ENCODE results near the gene MARK4.

GRCh38 chr19:45306518-45307027, 55.5 kb downstream of the MARK4 start:
- TF ChIP-seq CTCF (IDR thresholded peaks at IDR 0.05; ENCODE audit: insufficient read depth, low read length, poor library complexity, severe bottlenecking) (no peak), EZH2phosphoT487 (conservative IDR thresholded peaks at IDR 0.05; ENCODE audit: low read length) (no peak)

All from SU-DHL-6 (cell line).